ENCODE results near the gene C10orf143. TPM values are rescaled to one million over a fixed set of nuclear protein-coding genes. Genes with fewer than 3 reads are reported as not detected.

Gene C10orf143
- total RNA-seq, 3 donors from 2014 or later (not counting 1 experiment from before 2014, with no cell fraction given): 7.1 to 10.9 (median 8.2) TPM

DNA sequence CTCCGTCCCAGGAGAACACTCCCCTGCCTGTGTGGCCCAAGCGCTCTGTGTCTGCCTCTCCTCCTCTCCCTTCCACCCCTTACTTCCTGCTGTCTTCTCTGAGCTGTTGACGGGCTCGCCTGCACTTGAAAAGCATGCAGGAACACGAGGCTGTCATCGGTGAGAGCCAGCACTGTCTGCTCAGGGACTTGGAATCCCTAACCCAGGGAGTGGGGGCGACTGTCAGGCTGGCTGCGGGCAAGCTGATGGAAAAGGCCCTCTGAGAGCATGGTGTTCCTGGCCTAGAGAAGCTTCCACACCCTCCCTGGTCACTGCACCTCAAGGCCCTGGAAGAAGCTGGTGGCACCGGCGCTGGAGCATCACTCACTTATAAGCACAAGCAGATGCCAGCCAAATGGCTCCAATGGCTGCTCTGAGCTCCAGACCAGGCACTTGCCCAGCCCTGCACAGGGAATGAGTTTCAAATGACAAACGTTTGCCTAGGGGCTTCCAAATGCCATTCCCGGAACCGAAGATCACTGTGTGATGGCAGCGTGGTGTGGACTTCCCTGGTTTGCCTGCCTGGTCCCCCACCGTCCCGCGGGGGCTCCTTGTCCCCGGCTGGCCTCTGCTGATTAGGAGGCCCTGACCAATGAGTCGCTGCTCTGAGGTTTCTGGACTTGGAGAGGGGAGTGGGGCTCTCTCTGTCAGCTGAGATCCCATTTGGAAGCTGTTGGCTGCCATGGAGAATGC is 89.8 kb downstream of the C10orf143 start:
- H3K27me3 ChIP-seq (ENCODE audit: control insufficient read depth, insufficient read depth, low read length): no peaks in the 10 kb centered on the region
- Mint-ChIP-seq H3K27ac (no peak overlapping the region), H3K36me3 (no peaks in the 10 kb centered on the region), H3K27me3 (ENCODE audit: low read depth in 2 of 2) (no peaks in the 10 kb centered on the region), H3K4me1 (no peaks in the 10 kb centered on the region), H3K9me3 (no peaks in the 10 kb centered on the region), H3K4me3 (no peak overlapping the region)
- no peaks in the 10 kb centered on the region for H3K36me3 ChIP-seq (ENCODE audit: control insufficient read depth, insufficient read depth, low read length)
- no peak overlapping the region for H3K27ac ChIP-seq (ENCODE audit: low read length)
- H3K4me1 ChIP-seq (ENCODE audit: control insufficient read depth, insufficient read depth, low read length): no peaks in the 10 kb centered on the region
- no peaks in the 10 kb centered on the region for H3K9me3 ChIP-seq (ENCODE audit: control insufficient read depth, insufficient read depth, low read length)
- WGBS (ENCODE audit: insufficient coverage): 71% methylated on average over 19 of the region's 19 CpGs
- no peak for ATAC-seq
- TF ChIP-seq, protein P1, sequence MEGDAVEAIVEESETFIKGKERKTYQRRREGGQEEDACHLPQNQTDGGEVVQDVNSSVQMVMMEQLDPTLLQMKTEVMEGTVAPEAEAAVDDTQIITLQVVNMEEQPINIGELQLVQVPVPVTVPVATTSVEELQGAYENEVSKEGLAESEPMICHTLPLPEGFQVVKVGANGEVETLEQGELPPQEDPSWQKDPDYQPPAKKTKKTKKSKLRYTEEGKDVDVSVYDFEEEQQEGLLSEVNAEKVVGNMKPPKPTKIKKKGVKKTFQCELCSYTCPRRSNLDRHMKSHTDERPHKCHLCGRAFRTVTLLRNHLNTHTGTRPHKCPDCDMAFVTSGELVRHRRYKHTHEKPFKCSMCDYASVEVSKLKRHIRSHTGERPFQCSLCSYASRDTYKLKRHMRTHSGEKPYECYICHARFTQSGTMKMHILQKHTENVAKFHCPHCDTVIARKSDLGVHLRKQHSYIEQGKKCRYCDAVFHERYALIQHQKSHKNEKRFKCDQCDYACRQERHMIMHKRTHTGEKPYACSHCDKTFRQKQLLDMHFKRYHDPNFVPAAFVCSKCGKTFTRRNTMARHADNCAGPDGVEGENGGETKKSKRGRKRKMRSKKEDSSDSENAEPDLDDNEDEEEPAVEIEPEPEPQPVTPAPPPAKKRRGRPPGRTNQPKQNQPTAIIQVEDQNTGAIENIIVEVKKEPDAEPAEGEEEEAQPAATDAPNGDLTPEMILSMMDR (IDR thresholded peaks at IDR 0.05): no peak
- intact Hi-C loops (cut with micrococcal nuclease): no loop called here
- DNase-seq: no peak
- no peak overlapping the region for H3K4me3 ChIP-seq (ENCODE audit: low read length)

DNA sequence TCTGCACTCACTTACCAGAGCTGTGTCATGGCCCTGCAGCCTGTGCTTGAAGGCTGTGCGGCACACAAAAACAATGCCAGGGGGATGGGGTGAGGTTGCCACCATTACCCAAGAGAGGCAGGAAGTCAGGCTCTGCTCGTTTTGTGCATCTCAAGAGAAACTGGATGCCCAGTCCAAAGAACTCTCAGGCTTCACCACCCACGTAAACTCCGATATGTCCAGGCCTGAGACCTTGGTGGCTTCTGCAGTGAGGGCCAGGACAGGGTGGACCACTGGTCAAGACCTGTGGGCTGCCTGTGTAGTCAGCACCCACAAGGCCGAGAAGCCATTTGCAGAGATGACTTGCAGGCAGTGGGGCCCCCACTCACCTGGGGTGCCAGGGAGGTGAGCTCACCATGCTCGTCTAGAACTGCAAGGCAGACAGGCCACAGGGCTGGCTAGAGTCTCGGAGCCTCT is 91.9 kb downstream of the C10orf143 start:
- no peaks in the 10 kb centered on the region for H3K36me3 ChIP-seq (ENCODE audit: control insufficient read depth, insufficient read depth, low read length)
- intact Hi-C loops (cut with micrococcal nuclease): no loop called here
- H3K4me3 Mint-ChIP-seq: no peak overlapping the region
- DNase-seq: no peak
- no peaks in the 10 kb centered on the region for H3K9me3 ChIP-seq (ENCODE audit: control insufficient read depth, insufficient read depth, low read length)
- TF ChIP-seq, protein P1 (IDR thresholded peaks at IDR 0.05): no peak
- H3K36me3 Mint-ChIP-seq: no peaks in the 10 kb centered on the region
- H3K4me1 Mint-ChIP-seq: no peaks in the 10 kb centered on the region
- no peak overlapping the region for H3K27ac Mint-ChIP-seq
- no peaks in the 10 kb centered on the region for H3K4me1 ChIP-seq (ENCODE audit: control insufficient read depth, insufficient read depth, low read length)
- no peak overlapping the region for H3K4me3 ChIP-seq (ENCODE audit: low read length)
- ATAC-seq: no peak
- no peaks in the 10 kb centered on the region for H3K27me3 ChIP-seq (ENCODE audit: control insufficient read depth, insufficient read depth, low read length)
- no peaks in the 10 kb centered on the region for H3K9me3 Mint-ChIP-seq
- WGBS (ENCODE audit: insufficient coverage): 73% methylated on average over 7 of the region's 7 CpGs
- no peaks in the 10 kb centered on the region for H3K27me3 Mint-ChIP-seq (ENCODE audit: low read depth in 2 of 2)
- H3K27ac ChIP-seq (ENCODE audit: low read length): no peak overlapping the region

DNA sequence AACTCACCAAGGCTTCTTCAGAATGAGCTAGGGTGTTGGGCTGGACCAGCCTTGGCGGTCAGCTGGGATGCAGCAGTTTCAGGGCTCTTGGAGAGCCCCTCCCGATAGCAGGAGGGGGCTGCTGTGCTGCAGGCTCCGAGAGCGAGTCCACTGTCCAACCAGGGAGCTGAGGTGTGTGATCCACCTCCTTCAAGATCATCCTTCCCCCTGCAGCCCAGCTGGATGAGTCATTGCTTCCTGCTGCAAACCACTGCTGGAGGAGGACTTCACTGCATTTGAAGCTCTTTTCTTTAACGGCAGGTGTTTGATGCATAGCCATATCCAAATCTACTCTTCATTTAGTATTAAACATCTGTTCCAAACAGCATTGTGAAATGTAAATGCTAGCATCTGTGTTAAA is 92.4 kb downstream of the C10orf143 start:
- no peaks in the 10 kb centered on the region for H3K9me3 Mint-ChIP-seq
- H3K4me3 Mint-ChIP-seq: no peak overlapping the region
- Histone ChIP-seq H3K4me3 (ENCODE audit: low read length) (no peak overlapping the region), H3K4me1 (ENCODE audit: control insufficient read depth, insufficient read depth, low read length) (no peaks in the 10 kb centered on the region), H3K36me3 (ENCODE audit: control insufficient read depth, insufficient read depth, low read length) (no peaks in the 10 kb centered on the region), H3K27me3 (ENCODE audit: control insufficient read depth, insufficient read depth, low read length) (no peaks in the 10 kb centered on the region), H3K27ac (ENCODE audit: low read length) (no peak overlapping the region), H3K9me3 (ENCODE audit: control insufficient read depth, insufficient read depth, low read length) (no peaks in the 10 kb centered on the region)
- ATAC-seq (no peak), DNase-seq (no peak)
- intact Hi-C loops (cut with micrococcal nuclease): no loop called here
- H3K4me1 Mint-ChIP-seq: no peaks in the 10 kb centered on the region
- H3K27ac Mint-ChIP-seq: no peak overlapping the region
- TF ChIP-seq, protein P1 (IDR thresholded peaks at IDR 0.05): no peak
- 72% methylated on average over 5 of the region's 5 CpGs for WGBS (ENCODE audit: insufficient coverage)
- no peaks in the 10 kb centered on the region for H3K36me3 Mint-ChIP-seq
- H3K27me3 Mint-ChIP-seq (ENCODE audit: low read depth in 2 of 2): no peaks in the 10 kb centered on the region

DNA sequence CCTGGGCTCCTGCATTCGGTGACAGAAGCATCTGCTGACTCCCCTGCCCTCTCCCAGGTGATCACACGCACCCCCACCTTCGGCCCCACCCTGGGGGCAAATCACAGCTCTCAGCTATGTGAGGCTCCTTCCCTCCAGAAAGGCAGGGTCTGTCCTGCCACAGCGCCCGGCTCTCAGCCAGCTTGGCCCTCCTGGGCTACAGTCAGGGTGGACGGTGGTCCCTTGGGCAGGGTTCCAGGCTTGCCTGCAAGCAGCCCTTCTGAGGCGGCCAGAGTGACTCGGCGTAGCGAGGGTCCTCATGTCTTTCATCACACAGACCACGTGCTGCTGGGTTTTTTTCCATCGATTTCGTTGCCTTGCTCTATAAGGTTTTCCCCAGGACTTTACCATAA is 93.0 kb downstream of the C10orf143 start:
- H3K36me3 Mint-ChIP-seq: no peaks in the 10 kb centered on the region
- ATAC-seq: no peak
- no peaks in the 10 kb centered on the region for H3K4me1 Mint-ChIP-seq
- TF ChIP-seq, protein P1 (IDR thresholded peaks at IDR 0.05): no peak
- no peaks in the 10 kb centered on the region for H3K27me3 Mint-ChIP-seq (ENCODE audit: low read depth in 2 of 2)
- Histone ChIP-seq H3K4me1 (ENCODE audit: control insufficient read depth, insufficient read depth, low read length) (no peaks in the 10 kb centered on the region), H3K36me3 (ENCODE audit: control insufficient read depth, insufficient read depth, low read length) (no peaks in the 10 kb centered on the region), H3K9me3 (ENCODE audit: control insufficient read depth, insufficient read depth, low read length) (no peaks in the 10 kb centered on the region), H3K27ac (ENCODE audit: low read length) (no peak overlapping the region), H3K4me3 (ENCODE audit: low read length) (no peak overlapping the region), H3K27me3 (ENCODE audit: control insufficient read depth, insufficient read depth, low read length) (no peaks in the 10 kb centered on the region)
- no peaks in the 10 kb centered on the region for H3K9me3 Mint-ChIP-seq
- H3K27ac Mint-ChIP-seq: no peak overlapping the region
- DNase-seq: no peak
- no peak overlapping the region for H3K4me3 Mint-ChIP-seq
- intact Hi-C loops (cut with micrococcal nuclease): no loop called here
- 85% methylated on average over 13 of the region's 13 CpGs for WGBS (ENCODE audit: insufficient coverage)

Measured in natural killer cell (primary cell).